HepG2 (cell line): ENCODE results near the gene USP36. TPM values are rescaled to one million over a fixed set of nuclear protein-coding genes. Genes with fewer than 3 reads are reported as not detected.

Experiments
- ATAC-seq: fragments of 200-7000 bp; cut with Tn5 transposase; 3 replicates; pipeline ENCODE4 v1.9.1; 2020; ENCODE audit warnings: mild to moderate bottlenecking, moderate library complexity
- BruUV-seq: library from RNA; stranded (reverse); fragments of 400-500 nt; replicated peaks from 2 replicates; lab custom pipeline; 2021; lab: Mats Ljungman, UMichigan
- CTCF ChIA-PET: fragments of 300-600 bp; formaldehyde crosslinking; extraction: SDS; loops from one replicate; lab custom pipeline; 2021; ENCODE audit warnings: low total read pairs, inconsistent platforms, low intra/inter-chr PET ratio; lab: Yijun Ruan, JAX
- POLR2A ChIA-PET: fragments of 350-600 bp; sonication (Branson Sonifier 250); formaldehyde crosslinking; loops from one replicate; lab custom pipeline; 2020; ENCODE audit warnings: antibody characterized with exemption, inconsistent platforms; lab: Yijun Ruan, JAX
- DNase-seq: peaks from one replicate; pipeline ENCODE4 v3.0.0-alpha.2; 2015; ENCODE audit warnings: low spot score
- FAIRE-seq: peaks from 3 replicates; lab custom pipeline; 2011; peaks lifted over from hg19 to GRCh38; lab: Jason Lieb, UNC
- H2AFZ ChIP-seq: one replicate; pipeline ENCODE4 v1.6.1; 2011; ENCODE audit warnings: low read length, inconsistent platforms
- H3K27ac ChIP-seq: fragments of 300-600 bp; 3 replicates; pipeline ENCODE4 v1.8.0; 2011; ENCODE audit warnings: mixed run types, mild to moderate bottlenecking, mixed read lengths, low read length, inconsistent platforms; ENCODE audit not compliant: insufficient read depth; ENCODE audit errors: extremely low read length
- H3K27me3 ChIP-seq, 2 experiments: fragments of 200-600 bp in 1 of 2; 2 replicates in 1 of 2; 3 replicates in 1 of 2; pipeline versions ENCODE4 v1.6.0 to v1.8.0; 2011; ENCODE audit warnings: low read length in 2 of 2, mild to moderate bottlenecking in 2 of 2, moderate library complexity in 2 of 2, inconsistent platforms in 1 of 2; ENCODE audit not compliant: insufficient read depth in 2 of 2, control insufficient read depth in 1 of 2
- H3K36me3 ChIP-seq, 2 experiments: fragments of 200-600 bp in 1 of 2; replicated peaks in 1 of 2; 2 replicates in 1 of 2; 3 replicates in 1 of 2; pipeline versions ENCODE4 v1.5.1 to v1.8.0; 2011; ENCODE audit warnings: low read length in 2 of 2, inconsistent platforms in 1 of 2; ENCODE audit not compliant: insufficient read depth in 2 of 2, control insufficient read depth in 1 of 2
- H3K4me1 ChIP-seq: 2 replicates; pipeline ENCODE4 v1.5.1; 2012; ENCODE audit warnings: low read length, inconsistent platforms; ENCODE audit not compliant: insufficient read depth
- H3K4me2 ChIP-seq: 2 replicates; pipeline ENCODE4 v1.6.0; 2011; ENCODE audit warnings: low read depth, low read length, inconsistent platforms
- H3K4me3 ChIP-seq, 3 experiments: fragments of 200-600 bp in 1 of 3; sonication (generic), shearing (Covaris generic) in 1 of 3; replicated peaks in 1 of 3; 2 replicates each; pipeline ENCODE4 v1.5.1; 2011 to 2016; ENCODE audit warnings: low read length in 3 of 3, inconsistent platforms in 2 of 3, low read depth in 2 of 3, mild to moderate bottlenecking in 2 of 3, control low read depth in 1 of 3, mixed read lengths in 1 of 3; ENCODE audit not compliant: insufficient read depth in 1 of 3
- H3K79me2 ChIP-seq: one replicate; pipeline ENCODE4 v1.6.1; 2011; ENCODE audit warnings: low read length, inconsistent platforms; ENCODE audit not compliant: insufficient read depth
- H3K9ac ChIP-seq: 2 replicates; pipeline ENCODE4 v1.6.0; 2011; ENCODE audit warnings: mild to moderate bottlenecking, low read depth, low read length, inconsistent platforms; ENCODE audit not compliant: insufficient read depth
- H3K9me3 ChIP-seq: 2 replicates; pipeline ENCODE4 v1.5.1; 2012; ENCODE audit warnings: mild to moderate bottlenecking, low read length
- H4K20me1 ChIP-seq: 2 replicates; pipeline ENCODE4 v1.6.0; 2011; ENCODE audit warnings: inconsistent platforms, mild to moderate bottlenecking, low read length, moderate library complexity; ENCODE audit not compliant: insufficient read depth
- CREB3 ChIP-seq: sonication (generic); formaldehyde crosslinking; IDR thresholded peaks from 2 replicates; pipeline ENCODE4 v1.5.0; 2020; ENCODE audit warnings: missing genetic modification reagents
- HDAC6 ChIP-seq: fragments of 200-600 bp; sonication (generic); IDR thresholded peaks from 2 replicates; pipeline ENCODE4 v1.7.0; 2017; ENCODE audit warnings: mild to moderate bottlenecking, antibody characterized with exemption, low read length, low read depth
- KDM5A ChIP-seq: fragments of 200-600 bp; sonication (generic); IDR thresholded peaks from 2 replicates; pipeline ENCODE4 v1.7.0; 2018; ENCODE audit warnings: antibody characterized with exemption, mild to moderate bottlenecking, low read length, borderline replicate concordance
- KLF6 ChIP-seq: IDR thresholded peaks from 2 replicates; pipeline ENCODE4 v1.8.0; 2016; ENCODE audit warnings: missing biosample characterization, missing genetic modification reagents
- MAF1 ChIP-seq: sonication (generic); formaldehyde crosslinking; IDR thresholded peaks from 2 replicates; pipeline ENCODE4 v1.5.0; 2020; ENCODE audit warnings: missing genetic modification reagents, borderline replicate concordance
- NFKBIZ ChIP-seq: IDR thresholded peaks from 2 replicates; pipeline ENCODE4 v1.6.1; 2018; ENCODE audit warnings: missing genetic modification reagents, missing compliant biosample characterization
- PHF21A ChIP-seq: sonication (generic); formaldehyde crosslinking; IDR thresholded peaks from 2 replicates; pipeline ENCODE4 v1.5.0; 2020; ENCODE audit warnings: mild to moderate bottlenecking, missing genetic modification reagents
- RBFOX2 ChIP-seq: fragments of 200-400 bp; formaldehyde crosslinking; IDR thresholded peaks from 2 replicates; pipeline ENCODE4 v1.6.1; 2017; ENCODE audit warnings: low read depth, mild to moderate bottlenecking, low read length
- RCOR2 ChIP-seq: IDR thresholded peaks from 2 replicates; pipeline ENCODE4 v1.6.1; 2016; ENCODE audit warnings: missing biosample characterization, missing genetic modification reagents
- SIX1 ChIP-seq: sonication (generic); formaldehyde crosslinking; IDR thresholded peaks from 2 replicates; pipeline ENCODE4 v1.4.0; 2020; ENCODE audit warnings: missing genetic modification reagents, borderline replicate concordance
- TAF1 ChIP-seq: sonication (generic); formaldehyde crosslinking; IDR thresholded peaks from 2 replicates; pipeline ENCODE4 v1.4.0; 2020; ENCODE audit warnings: missing genetic modification reagents
- TMF1 ChIP-seq: sonication (generic); formaldehyde crosslinking; IDR thresholded peaks from 2 replicates; pipeline ENCODE4 v1.8.1; 2022; ENCODE audit warnings: low read depth, missing genetic modification reagents
- ZBTB14 ChIP-seq: sonication (generic); formaldehyde crosslinking; IDR thresholded peaks from 2 replicates; pipeline ENCODE4 v1.4.0; 2020; ENCODE audit warnings: missing genetic modification reagents
- ZNF136 ChIP-seq: sonication (generic); formaldehyde crosslinking; IDR thresholded peaks from 2 replicates; pipeline ENCODE4 v1.8.1; 2022; ENCODE audit warnings: low read depth, mild to moderate bottlenecking, moderate library complexity, missing genetic modification reagents
- ZNF207 ChIP-seq: fragments of 450-650 bp; IDR thresholded peaks from 2 replicates; pipeline ENCODE4 v1.6.1; 2016; ENCODE audit warnings: antibody characterized with exemption, borderline replicate concordance
- ZNF34 ChIP-seq: sonication (generic); formaldehyde crosslinking; IDR thresholded peaks from 2 replicates; pipeline ENCODE4 v1.4.0; 2020; ENCODE audit warnings: mild to moderate bottlenecking, missing genetic modification reagents, borderline replicate concordance
- ZNF563 ChIP-seq: sonication (generic); formaldehyde crosslinking; IDR thresholded peaks from 2 replicates; pipeline ENCODE4 v1.8.0; 2022; ENCODE audit warnings: mild to moderate bottlenecking, moderate library complexity, missing genetic modification reagents
- ZNF773 ChIP-seq: sonication (generic); formaldehyde crosslinking; IDR thresholded peaks from 2 replicates; pipeline ENCODE4 v1.4.0; 2020; ENCODE audit warnings: missing genetic modification reagents, borderline replicate concordance
- ZSCAN5A ChIP-seq: sonication (generic); formaldehyde crosslinking; IDR thresholded peaks from 2 replicates; pipeline ENCODE4 v1.8.0; 2022; ENCODE audit warnings: mild to moderate bottlenecking, missing genetic modification reagents, borderline replicate concordance
- ZZZ3 ChIP-seq: sonication (generic); formaldehyde crosslinking; IDR thresholded peaks from 2 replicates; pipeline ENCODE4 v1.4.0; 2020; ENCODE audit warnings: missing genetic modification reagents, mild to moderate bottlenecking, borderline replicate concordance
- WGBS: methylation state at CpG from one replicate; pipeline ENCODE4 v1.1.6; 2017; ENCODE audit warnings: low lambda C conversion rate; 5-methylcytosine and 5-hydroxymethylcytosine counted together
- in situ Hi-C: cut with HindIII; loops from 2 replicates; pipeline ENCODE4 v1.10.0; 2017; ENCODE audit warnings: low pct_unique_long_range_greater_than_20kb; ENCODE audit not compliant: extremely low pct_ligation_motif_present
- intact Hi-C: fragments of 100-400 bp; cut with micrococcal nuclease; formaldehyde crosslinking; loops from one replicate; pipeline ENCODE4 v1.10.0; 2022; ENCODE audit not compliant: unreplicated experiment
- polyA plus RNA-seq, 8 experiments: library from polyadenylated mRNA; depleted of rRNA in 3 of 8; stranded (reverse) in 7 of 8; unstranded in 1 of 8; fragments of >200 nt; fragmentation: Illumina TruSeq in 4 of 8; extraction: Trizol in 4 of 8; gene quantifications; 2 replicates each; pipeline versions ENCODE4 v1.2.1 to v1.2.3, GENCODE V29; 2011 to 2016; ENCODE audit warnings: low read depth in 4 of 8, missing spikeins in 1 of 8, mixed read lengths in 1 of 8; ENCODE audit not compliant: insufficient read depth in 1 of 8
- total RNA-seq, 5 experiments: library from RNA; depleted of rRNA; stranded (reverse); fragments of >200 nt; fragmentation: Illumina TruSeq; extraction: Trizol; gene quantifications; 2 replicates each; pipeline ENCODE4 v1.2.3, GENCODE V29; 2016; ENCODE audit warnings: low read depth in 1 of 5
- TF ChIP-seq, protein P1 (sequence below): sonication (generic); formaldehyde crosslinking; IDR thresholded peaks from 2 replicates; pipeline ENCODE4 v1.8.0; 2022; ENCODE audit warnings: missing genetic modification reagents, mild to moderate bottlenecking, inconsistent platforms, borderline replicate concordance

Gene USP36
- total and polyA plus RNA-seq, 2 of the 13 experiments (the other 11 are each of a cell fraction or from before 2014, with no cell fraction given) = 29.6 to 45.9 TPM

- H3K27me3 ChIP-seq = no peaks in the 10 kb centered on the region; a peak in 1 of 5 replicates
- no peaks in the 10 kb centered on the region for H3K9me3 ChIP-seq
- H3K4me2 ChIP-seq = peak within 1 kb of the TSS; percentile 81
- DNase-seq (no peak), ATAC-seq (peak; percentile 17), FAIRE-seq (no peak)
- H3K27ac ChIP-seq = peak within 1 kb of the TSS; percentile 89
- BruUV-seq = no TSS peak
- in situ Hi-C loops (no loop called here), intact Hi-C loops (loop anchor here (5.0 kb wide), 1 partner anchor 35 kb away; no protein-coding TSS in a partner anchor)
- ChIA-PET POLR2A (interaction anchor here (1.0 kb wide), 1 partner anchor 60 kb away, joined by 3 read pairs; no protein-coding TSS in a partner anchor), CTCF (no interaction called here)
- WGBS = 1% methylated on average over 28 of the region's 64 CpGs
- H2AFZ ChIP-seq = no peak within 1 kb of the TSS
- H4K20me1 ChIP-seq = peaks cover 16% of the 10 kb centered on the region
- H3K36me3 ChIP-seq = no peaks in the 10 kb centered on the region
- H3K79me2 ChIP-seq = peaks cover 41% of the 10 kb centered on the region
- peak within 1 kb of the TSS; percentile 95 for H3K9ac ChIP-seq
- H3K4me3 ChIP-seq = peak within 1 kb of the TSS; percentile 70 to 98 (median 93)
- H3K4me1 ChIP-seq = peaks cover 62% of the 10 kb centered on the region
- TF ChIP-seq CREB3 (no peak), ZNF34 (0 out of 2 replicates have a peak, but pooled peaks have one; percentile 3), HDAC6 (no peak), RCOR2 (CRISPR knock-in tag) (no peak), ZNF136 (CRISPR knock-in tag) (no peak), SIX1 (no peak), TMF1 (CRISPR knock-in tag) (peak; percentile 62), ZZZ3 (CRISPR knock-in tag) (no peak), KLF6 (CRISPR knock-in tag) (peak; percentile 8; the same call in 1 of the 2 replicates), ZSCAN5A (no peak), TAF1 (peak; percentile 21; the same call in 1 of the 2 replicates), ZBTB14 (peak; percentile 1; the same call in 1 of the 2 replicates), KDM5A (0 out of 2 replicates have a peak, but pooled peaks have one; percentile 13), PHF21A (CRISPR knock-in tag) (0 out of 2 replicates have a peak, but pooled peaks have one; percentile 8), ZNF563 (CRISPR knock-in tag) (peak; percentile 51), ZNF207 (no peak), ZNF773 (CRISPR knock-in tag) (peak; percentile 46; the same call in 1 of the 2 replicates), MAF1 (CRISPR knock-in tag) (no peak), RBFOX2 (0 out of 2 replicates have a peak, but pooled peaks have one; percentile 49), NFKBIZ (CRISPR knock-in tag) (no peak)
- TF ChIP-seq, protein P1, sequence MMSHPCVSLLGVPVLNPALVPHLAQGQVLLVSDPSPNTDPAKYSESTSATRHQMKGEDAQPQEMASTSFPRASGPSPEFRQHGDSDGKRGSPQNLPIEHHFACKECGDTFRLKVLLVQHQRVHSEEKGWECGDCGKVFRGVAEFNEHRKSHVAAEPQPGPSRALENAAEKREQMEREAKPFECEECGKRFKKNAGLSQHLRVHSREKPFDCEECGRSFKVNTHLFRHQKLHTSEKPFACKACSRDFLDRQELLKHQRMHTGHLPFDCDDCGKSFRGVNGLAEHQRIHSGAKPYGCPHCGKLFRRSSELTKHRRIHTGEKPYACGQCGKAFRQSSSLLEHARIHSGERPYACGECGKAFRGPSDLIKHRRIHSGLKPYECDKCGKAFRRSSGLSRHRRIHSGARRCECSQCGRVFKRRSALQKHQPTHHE (CRISPR knock-in tag) = no peak
These were observed 58.7 kb downstream of the USP36 start, which contains the start of gene CYTH1 for GRCh38 chr17:78781893-78782304. TSS of gene CYTH1 (minus strand) at chr17:78782273. CDS start at chr17:78782223, 50 bp downstream.
